Measurements from ENCODE around the gene PICK1.

GRCh38 chr22:38118182-38118581, 61.0 kb downstream of the PICK1 start:
- TF ChIP-seq EZH2 (IDR thresholded peaks at IDR 0.05; ENCODE audit: insufficient read depth, low read length) (no peak), CTCF (IDR thresholded peaks at IDR 0.05; ENCODE audit: insufficient read depth, low read depth, low read length) (no peak)

Data from astrocyte (in vitro differentiated cells and primary cell).